ENCODE results near the gene RPL37. TPM values are rescaled to one million over a fixed set of nuclear protein-coding genes. Genes with fewer than 3 reads are reported as not detected.

The RPL37 gene
- total RNA-seq, 4 donors from 2014 or later, result 117 to 365 (median 159) TPM

DNA sequence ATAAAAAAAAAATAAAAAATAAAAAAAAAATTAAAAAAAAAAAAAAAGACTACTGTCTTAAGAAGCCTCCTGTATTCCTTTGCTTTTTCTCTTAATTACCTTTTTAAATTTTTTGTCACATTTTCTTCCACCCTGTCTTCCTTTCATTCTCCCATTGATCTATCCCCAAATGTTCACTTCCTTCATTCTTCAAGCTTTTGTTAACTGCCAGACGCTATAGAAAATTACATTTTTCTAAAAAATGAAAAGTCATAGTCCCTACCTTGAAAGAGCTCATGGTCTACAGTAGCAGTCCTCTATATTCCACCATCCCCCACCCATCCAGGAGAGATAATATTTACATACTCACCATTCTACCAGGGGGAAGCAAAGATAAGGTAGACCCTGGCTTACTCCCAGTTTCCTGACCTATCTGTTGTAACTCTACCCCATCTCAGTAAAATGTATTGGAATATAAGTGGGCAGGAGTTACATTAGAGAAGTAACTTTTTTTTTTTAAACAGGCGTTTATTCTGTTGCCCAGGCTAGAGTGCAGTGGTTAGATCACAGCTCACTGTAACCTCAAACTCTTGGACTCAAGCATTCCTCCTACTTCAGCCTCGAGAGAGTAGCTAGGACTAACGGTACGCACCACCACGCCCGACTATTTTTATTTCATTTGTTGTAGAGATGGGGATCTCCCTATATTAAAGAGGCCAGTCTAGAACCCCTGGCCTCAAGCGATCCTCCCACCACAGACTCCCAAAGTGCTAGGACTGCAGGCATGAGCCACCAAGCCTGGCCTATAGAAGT is 33.1 kb downstream of the RPL37 start:
- DNase-seq (ENCODE audit: low spot score in 2 of 2), result no peak
- Histone ChIP-seq H3K4me1 (peaks cover 0 to 16% (median 3%) of the 10 kb centered on the region in 4 donors), H3K9me3 (no peaks in the 10 kb centered on the region), H3K27ac (no peak overlapping the region), H3K27me3 (no peaks in the 10 kb centered on the region), H3K4me3 (no peak overlapping the region), H3K36me3 (no peaks in the 10 kb centered on the region)
- 83 to 85% methylated on average over 8 of the region's 8 CpGs for whole genome bisulfite sequencing, 2 donors
- TF ChIP-seq POLR2A (IDR thresholded peaks at IDR 0.05), result no peak
- TF ChIP-seq, protein P1, sequence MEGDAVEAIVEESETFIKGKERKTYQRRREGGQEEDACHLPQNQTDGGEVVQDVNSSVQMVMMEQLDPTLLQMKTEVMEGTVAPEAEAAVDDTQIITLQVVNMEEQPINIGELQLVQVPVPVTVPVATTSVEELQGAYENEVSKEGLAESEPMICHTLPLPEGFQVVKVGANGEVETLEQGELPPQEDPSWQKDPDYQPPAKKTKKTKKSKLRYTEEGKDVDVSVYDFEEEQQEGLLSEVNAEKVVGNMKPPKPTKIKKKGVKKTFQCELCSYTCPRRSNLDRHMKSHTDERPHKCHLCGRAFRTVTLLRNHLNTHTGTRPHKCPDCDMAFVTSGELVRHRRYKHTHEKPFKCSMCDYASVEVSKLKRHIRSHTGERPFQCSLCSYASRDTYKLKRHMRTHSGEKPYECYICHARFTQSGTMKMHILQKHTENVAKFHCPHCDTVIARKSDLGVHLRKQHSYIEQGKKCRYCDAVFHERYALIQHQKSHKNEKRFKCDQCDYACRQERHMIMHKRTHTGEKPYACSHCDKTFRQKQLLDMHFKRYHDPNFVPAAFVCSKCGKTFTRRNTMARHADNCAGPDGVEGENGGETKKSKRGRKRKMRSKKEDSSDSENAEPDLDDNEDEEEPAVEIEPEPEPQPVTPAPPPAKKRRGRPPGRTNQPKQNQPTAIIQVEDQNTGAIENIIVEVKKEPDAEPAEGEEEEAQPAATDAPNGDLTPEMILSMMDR (IDR thresholded peaks at IDR 0.05), result no peak
- TF ChIP-seq EP300 (IDR thresholded peaks at IDR 0.05), result no peak

DNA sequence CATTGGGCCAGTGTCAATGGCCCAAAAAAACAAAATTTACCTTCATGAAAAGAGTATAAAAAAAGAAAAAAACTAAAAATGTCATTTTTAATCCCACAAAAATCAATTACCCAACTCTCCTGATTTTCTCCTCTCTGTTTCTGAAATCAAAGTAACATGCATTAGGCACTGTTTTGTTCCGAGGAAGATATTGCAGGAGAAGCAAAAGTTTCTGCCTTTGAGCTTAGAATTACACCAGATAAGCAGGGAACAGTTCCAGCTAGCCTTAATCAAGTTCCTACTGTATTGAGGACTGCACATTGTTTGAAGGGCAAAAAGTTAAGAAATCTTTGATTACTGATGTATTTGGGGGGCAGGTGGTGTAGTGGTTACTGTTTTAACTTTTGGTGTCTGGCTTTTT is 35.8 kb downstream of the RPL37 start:
- H3K4me1 ChIP-seq, result peaks cover 0 to 41% (median 15%) of the 10 kb centered on the region in 4 donors
- no peaks in the 10 kb centered on the region for H3K36me3 ChIP-seq
- no peaks in the 10 kb centered on the region for H3K27me3 ChIP-seq
- no peak for TF ChIP-seq EP300 (IDR thresholded peaks at IDR 0.05)
- TF ChIP-seq POLR2A (IDR thresholded peaks at IDR 0.05), result no peak
- TF ChIP-seq, protein P1 (IDR thresholded peaks at IDR 0.05), result no peak
- DNase-seq (ENCODE audit: low spot score in 2 of 2), result no peak
- H3K4me3 ChIP-seq, result peak overlapping the region in 2 of 4 donors; percentile 89 to 96
- peak overlapping the region in 3 of 4 donors; percentile 92 to 99 (median 97) for H3K27ac ChIP-seq
- no peaks in the 10 kb centered on the region for H3K9me3 ChIP-seq
- WGBS, 2 donors, result 3 to 6% methylated on average over 1 of the region's 1 CpG

- peak overlapping the region; percentile 90 to 99 (median 94) for H3K27ac ChIP-seq
- 3% methylated on average over 7 of the region's 7 CpGs for WGBS, 2 donors
Observed at GRCh38 chr5:40798801-40799210, 36.2 kb downstream of the RPL37 start.

DNA sequence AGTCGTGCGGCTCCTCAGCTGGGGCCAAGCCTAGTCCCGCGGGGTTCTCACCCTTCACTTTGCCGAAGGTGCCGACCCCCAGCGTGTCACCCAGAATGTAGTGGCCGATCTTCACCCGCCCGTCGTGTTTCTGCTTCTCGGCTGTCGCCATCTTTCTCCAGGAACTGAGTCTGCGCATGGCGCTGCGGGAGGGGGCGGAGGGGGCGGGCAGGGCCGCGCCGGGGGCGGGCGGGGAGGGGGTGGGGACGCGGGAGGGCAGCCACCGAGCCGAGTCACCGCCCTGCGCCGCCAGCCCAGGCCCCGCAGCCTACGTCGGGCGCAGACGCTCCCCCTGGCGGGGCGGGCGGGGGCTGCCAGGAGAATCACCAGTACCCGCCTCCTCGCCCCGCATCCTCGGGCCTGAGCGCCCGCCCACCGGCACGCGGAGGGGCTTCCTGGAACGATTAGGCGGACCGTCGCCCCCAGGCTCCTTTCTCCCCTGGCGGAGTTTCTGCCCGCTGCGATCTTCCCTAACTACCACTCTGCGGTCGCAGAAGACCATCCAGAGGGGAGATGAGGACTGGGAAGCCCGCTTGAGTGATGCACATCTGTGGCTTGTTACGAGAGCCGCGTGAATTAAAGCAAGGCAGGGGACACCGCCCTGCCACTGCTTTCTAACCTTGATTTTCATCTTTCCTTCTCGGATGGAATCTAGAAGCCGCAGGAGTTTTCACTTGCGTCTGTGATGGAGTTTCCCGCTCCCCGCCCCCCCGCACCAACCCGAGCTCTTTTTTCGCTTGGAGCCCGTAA is 36.8 kb downstream of the RPL37 start, which contains the start of gene PRKAA1:
Gene PRKAA1 (minus strand): TSS at position 363 of the 789 bp plus-strand sequence. CDS start 185 bp downstream, at position 178.
- peak within 1 kb of the TSS; percentile 90 to 99 (median 94) for H3K27ac ChIP-seq
- peak; percentile 77 to 82 for DNase-seq (ENCODE audit: low spot score in 2 of 2)
- H3K4me1 ChIP-seq, result peaks cover 0 to 41% (median 15%) of the 10 kb centered on the region in 4 donors
- WGBS, 2 donors, result 0 to 1% methylated on average over 24 to 43 of the region's 70 CpGs
- peak within 1 kb of the TSS; percentile 89 to 100 (median 98) for H3K4me3 ChIP-seq
- no peaks in the 10 kb centered on the region for H3K27me3 ChIP-seq
- H3K36me3 ChIP-seq, result no peaks in the 10 kb centered on the region
- no peaks in the 10 kb centered on the region for H3K9me3 ChIP-seq
- TF ChIP-seq, protein P1 (IDR thresholded peaks at IDR 0.05), result peak; percentile 74 to 89 (median 81)
- TF ChIP-seq POLR2A (IDR thresholded peaks at IDR 0.05), result peak; percentile 51 to 73
- TF ChIP-seq EP300 (IDR thresholded peaks at IDR 0.05), result peak in 1 of 2 donors; percentile 86

More at GRCh38 chr5:40798801-40799210, 36.2 kb downstream of the RPL37 start:
- no peaks in the 10 kb centered on the region for H3K27me3 ChIP-seq
- H3K9me3 ChIP-seq, result no peaks in the 10 kb centered on the region
- no peak for DNase-seq (ENCODE audit: low spot score in 2 of 2)
- TF ChIP-seq, protein P1 (IDR thresholded peaks at IDR 0.05), result no peak
- TF ChIP-seq EP300 (IDR thresholded peaks at IDR 0.05) (no peak), POLR2A (IDR thresholded peaks at IDR 0.05) (no peak)
- no peaks in the 10 kb centered on the region for H3K36me3 ChIP-seq
- peak overlapping the region; percentile 89 to 100 (median 98) for H3K4me3 ChIP-seq
- H3K4me1 ChIP-seq, result peaks cover 0 to 41% (median 15%) of the 10 kb centered on the region in 4 donors

Measured in tibial nerve (tissue), 4 donors.